OCI-LY3 (cell line): ENCODE results near the gene CAPN15.

Experiments
- H2AFZ ChIP-seq: fragments of 200-600, 300-600 bp; shearing (Covaris generic); 2 replicates; pipeline ENCODE4 v1.6.0; 2014; ENCODE audit warnings: antibody characterized with exemption, low read depth, low read length
- H3K27ac ChIP-seq: fragments of 200-600, 300-600 bp; sonication (generic); 2 replicates; pipeline ENCODE4 v1.5.1; 2014; ENCODE audit warnings: mild to moderate bottlenecking, low read length, moderate library complexity, mixed read lengths
- H3K27me3 ChIP-seq: fragments of 200-600, 300-600 bp; sonication (generic); 2 replicates; pipeline ENCODE4 v1.6.1; 2014; ENCODE audit warnings: low read depth, low read length, mixed read lengths
- H3K36me3 ChIP-seq: fragments of 200-600, 300-600 bp; sonication (generic); replicated peaks from 2 replicates; pipeline ENCODE3; 2014; ENCODE audit warnings: low read depth, low read length, mixed read lengths
- H3K4me1 ChIP-seq: fragments of 300-600, 200-600 bp; sonication (generic); 2 replicates; pipeline ENCODE4 v1.6.1; 2014; ENCODE audit warnings: low read length, mixed read lengths
- H3K4me2 ChIP-seq: fragments of 200-600, 300-600 bp; sonication (generic); 2 replicates; pipeline ENCODE4 v1.6.1; 2014; ENCODE audit warnings: low read length, mixed read lengths
- H3K4me3 ChIP-seq: fragments of 300-600, 200-600 bp; sonication (generic); 2 replicates; pipeline ENCODE4 v1.5.1; 2014; ENCODE audit warnings: antibody characterized with exemption, mild to moderate bottlenecking, low read length, moderate library complexity
- H3K79me2 ChIP-seq: fragments of 300-600, 200-600 bp; shearing (Covaris generic); 2 replicates; pipeline ENCODE4 v1.6.1; 2014; ENCODE audit warnings: mild to moderate bottlenecking, low read length, mixed read lengths
- H3K9ac ChIP-seq: fragments of 300-600, 200-600 bp; shearing (Covaris generic); 2 replicates; pipeline ENCODE4 v1.6.0; 2014; ENCODE audit warnings: mild to moderate bottlenecking, low read length, moderate library complexity
- H3K9me3 ChIP-seq: fragments of 200-600, 300-600 bp; shearing (Covaris generic); 2 replicates; pipeline ENCODE4 v1.6.1; 2014; ENCODE audit warnings: low read length, mixed read lengths; ENCODE audit not compliant: insufficient read depth
- H4K20me1 ChIP-seq: fragments of 200-600, 300-600 bp; sonication (generic); 2 replicates; pipeline ENCODE4 v1.6.1; 2016; ENCODE audit warnings: low read length, mixed read lengths; ENCODE audit not compliant: insufficient read depth
- CTCF ChIP-seq: fragments of 200-600, 300-600 bp; sonication (generic); IDR thresholded peaks from 2 replicates; pipeline ENCODE4 v1.5.1; 2014; ENCODE audit warnings: antibody characterized with exemption, low read length, low read depth
- EZH2phosphoT487 ChIP-seq: fragments of 200-600 bp; shearing (Covaris generic); IDR thresholded peaks from 2 replicates; pipeline ENCODE4 v1.6.1; 2018; ENCODE audit warnings: antibody characterized with exemption, mixed run types, low read depth

CAPN15 gene

GRCh38 chr16:558298-559020 is 30.9 kb downstream of the CAPN15 start:
- Histone ChIP-seq H3K36me3 (no peaks in the 10 kb centered on the region), H3K4me1 (no peaks in the 10 kb centered on the region), H3K9me3 (no peaks in the 10 kb centered on the region), H3K79me2 (no peaks in the 10 kb centered on the region), H3K4me3 (no peak overlapping the region), H3K27me3 (no peaks in the 10 kb centered on the region), H2AFZ (no peak overlapping the region), H3K27ac (no peak overlapping the region), H3K4me2 (no peak overlapping the region), H3K9ac (no peak overlapping the region), H4K20me1 (no peaks in the 10 kb centered on the region)
- TF ChIP-seq CTCF, result no peak
- no peak for TF ChIP-seq EZH2phosphoT487

DNA sequence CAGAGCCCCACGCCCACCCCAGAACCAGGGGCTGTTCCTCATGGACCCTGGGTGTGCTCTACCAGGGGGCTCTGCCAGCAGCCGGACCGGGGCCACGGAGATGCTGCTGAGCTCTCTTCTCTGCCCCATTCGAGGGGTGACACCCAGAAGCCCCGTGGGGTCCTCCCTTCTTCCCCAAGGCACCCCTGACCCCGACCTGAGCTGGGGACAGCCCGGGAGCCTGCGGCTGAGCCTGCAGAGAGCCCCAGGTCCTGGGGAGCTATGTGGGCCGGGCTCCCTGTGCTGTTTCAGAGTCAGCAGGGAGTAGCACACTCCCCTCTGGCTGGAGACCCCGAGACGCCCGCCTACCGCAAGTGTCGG is 31.5 kb downstream of the CAPN15 start:
- H3K27me3 ChIP-seq, result no peaks in the 10 kb centered on the region
- no peak overlapping the region for H2AFZ ChIP-seq
- H3K4me2 ChIP-seq, result no peak overlapping the region
- H3K9ac ChIP-seq, result no peak overlapping the region
- no peak for TF ChIP-seq EZH2phosphoT487
- no peak for TF ChIP-seq CTCF
- H3K9me3 ChIP-seq, result no peaks in the 10 kb centered on the region
- H4K20me1 ChIP-seq, result no peaks in the 10 kb centered on the region
- H3K4me1 ChIP-seq, result no peaks in the 10 kb centered on the region
- H3K4me3 ChIP-seq, result no peak overlapping the region
- no peaks in the 10 kb centered on the region for H3K79me2 ChIP-seq
- no peaks in the 10 kb centered on the region for H3K36me3 ChIP-seq
- no peak overlapping the region for H3K27ac ChIP-seq

- no peak overlapping the region for H3K4me2 ChIP-seq
- H3K4me3 ChIP-seq, result no peak overlapping the region
- no peak overlapping the region for H2AFZ ChIP-seq
Observed at GRCh38 chr16:559411-560203, 32.1 kb downstream of the CAPN15 start.

More at GRCh38 chr16:559411-560203, 32.1 kb downstream of the CAPN15 start:
- H3K79me2 ChIP-seq, result no peaks in the 10 kb centered on the region
- no peak overlapping the region for H3K27ac ChIP-seq
- no peaks in the 10 kb centered on the region for H3K4me1 ChIP-seq
- H4K20me1 ChIP-seq, result no peaks in the 10 kb centered on the region
- no peaks in the 10 kb centered on the region for H3K36me3 ChIP-seq
- H3K27me3 ChIP-seq, result no peaks in the 10 kb centered on the region
- H3K9me3 ChIP-seq, result no peaks in the 10 kb centered on the region
- no peak overlapping the region for H3K9ac ChIP-seq
- TF ChIP-seq CTCF, result no peak
